ENCODE measurements around the gene CEL. TPM values are rescaled to one million over a fixed set of nuclear protein-coding genes. Genes with fewer than 3 reads are reported as not detected.
"Not testable (repeated sequence)": the region's sequence is repeated elsewhere in the genome, so short reads cannot be mapped to it uniquely, and the experiment has no call there.

Gene CEL
- total and polyA plus RNA-seq, 3 experiments from 2014 or later = 1.1 to 1.2 TPM; not detected in 1

DNA sequence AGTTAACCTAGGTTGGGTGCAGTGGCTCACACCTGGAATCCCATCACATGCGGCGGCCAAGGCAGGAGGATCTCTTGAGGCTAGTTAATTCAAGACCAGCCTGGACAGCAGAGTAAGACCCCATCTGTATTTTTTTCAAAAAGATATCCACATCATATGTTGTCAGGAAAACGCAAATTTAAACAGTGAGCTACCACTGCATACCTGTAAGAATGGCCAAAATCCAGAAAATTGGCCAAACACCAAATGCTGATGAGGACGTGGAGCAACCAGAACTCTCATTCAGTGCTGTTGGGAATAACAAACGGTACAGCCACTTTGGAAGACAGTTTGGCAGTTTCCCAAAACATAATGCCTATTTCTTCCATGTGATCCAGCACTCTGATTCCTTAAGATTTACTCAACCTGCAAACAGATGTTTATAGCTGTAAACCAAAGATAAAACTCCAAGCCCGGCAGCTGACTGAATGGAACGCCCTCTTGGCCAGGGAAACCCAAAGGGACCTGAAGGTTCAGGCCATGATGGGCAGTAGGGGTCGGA is 12.4 kb downstream of the CEL start:
- peak in 1 of 5 donors; percentile 2 for DNase-seq
- H3K27me3 Mint-ChIP-seq = no peaks in the 10 kb centered on the region
- Histone ChIP-seq H3K4me3 (ENCODE audit: low read length) (no peak overlapping the region), H3K27me3 (ENCODE audit: insufficient read depth, low read length, poor library complexity, severe bottlenecking) (no peaks in the 10 kb centered on the region), H3K36me3 (ENCODE audit: insufficient read depth, low read length) (no peaks in the 10 kb centered on the region), H3K27ac (ENCODE audit: low read depth, low read length) (no peak overlapping the region), H3K9me3 (ENCODE audit: low read length) (no peaks in the 10 kb centered on the region), H3K4me1 (ENCODE audit: insufficient read depth, low read length) (no peaks in the 10 kb centered on the region)
- CTCF ChIA-PET = interaction anchor here (2.1 kb wide), 1 partner anchor 70 kb away, joined by 7 read pairs; no protein-coding TSS in a partner anchor
- POLR2A ChIA-PET = no interaction called here
- no peaks in the 10 kb centered on the region for H3K4me1 Mint-ChIP-seq
- peaks cover 0 to 2% (median 0%) of the 10 kb centered on the region in 3 donors for H3K36me3 Mint-ChIP-seq
- no peak overlapping the region for H3K4me3 Mint-ChIP-seq
- no peaks in the 10 kb centered on the region for H3K9me3 Mint-ChIP-seq
- no peak overlapping the region for H3K27ac Mint-ChIP-seq

DNA sequence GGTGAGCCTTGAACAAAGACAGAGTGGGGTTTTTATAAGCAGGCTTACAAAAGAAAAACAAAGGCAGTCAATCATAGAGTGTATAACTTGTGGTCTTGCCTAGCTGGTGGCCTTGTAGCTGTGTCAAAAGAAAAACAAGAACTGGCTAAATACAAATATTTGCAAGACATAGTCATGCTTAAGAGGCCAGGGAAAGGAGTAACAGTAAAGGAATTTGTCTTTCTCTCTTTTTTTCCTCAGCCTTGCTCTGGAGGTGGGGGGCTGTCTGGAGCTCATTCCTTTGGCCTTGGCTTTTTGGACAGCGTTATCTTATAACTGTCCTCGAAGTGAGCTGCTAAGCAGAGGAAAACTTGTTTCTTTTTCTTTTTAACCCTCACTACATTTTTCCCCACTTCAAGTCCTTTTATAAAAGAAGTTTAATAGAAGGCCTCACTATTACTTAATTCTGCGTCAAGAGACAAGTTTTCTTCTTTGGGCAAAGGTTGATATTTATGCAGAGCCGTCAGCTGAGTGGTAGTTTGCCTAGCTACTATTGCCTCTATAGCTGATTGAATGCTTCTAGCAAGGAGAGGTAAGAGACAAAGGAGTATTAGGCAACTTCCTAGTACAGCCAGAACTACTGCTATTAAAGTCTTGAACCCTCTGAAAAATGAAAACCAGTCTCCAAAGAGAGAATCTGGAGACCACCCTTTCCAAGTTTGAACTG is 14.3 kb downstream of the CEL start:
- Mint-ChIP-seq H3K4me1 (no peaks in the 10 kb centered on the region), H3K27me3 (peaks cover 0 to 3% of the 10 kb centered on the region in 2 donors), H3K27ac (no peak overlapping the region), H3K4me3 (no peak overlapping the region), H3K9me3 (no peaks in the 10 kb centered on the region), H3K36me3 (peaks cover 0 to 2% (median 0%) of the 10 kb centered on the region in 3 donors)
- no peaks in the 10 kb centered on the region for H3K4me1 ChIP-seq (ENCODE audit: insufficient read depth, low read length)
- H3K4me3 ChIP-seq (ENCODE audit: low read length) = no peak overlapping the region
- no peaks in the 10 kb centered on the region for H3K36me3 ChIP-seq (ENCODE audit: insufficient read depth, low read length)
- DNase-seq = no peak
- ChIA-PET CTCF (interaction anchor here (0.7 to 2.1 kb wide), 3 partner anchors 16 to 71 kb away, joined by 3 to 7 read pairs (median 4); no protein-coding TSS in a partner anchor), POLR2A (no interaction called here)
- H3K27me3 ChIP-seq (ENCODE audit: insufficient read depth, low read length, poor library complexity, severe bottlenecking) = no peaks in the 10 kb centered on the region
- H3K9me3 ChIP-seq (ENCODE audit: low read length) = no peaks in the 10 kb centered on the region
- H3K27ac ChIP-seq (ENCODE audit: low read depth, low read length) = no peak overlapping the region

DNA sequence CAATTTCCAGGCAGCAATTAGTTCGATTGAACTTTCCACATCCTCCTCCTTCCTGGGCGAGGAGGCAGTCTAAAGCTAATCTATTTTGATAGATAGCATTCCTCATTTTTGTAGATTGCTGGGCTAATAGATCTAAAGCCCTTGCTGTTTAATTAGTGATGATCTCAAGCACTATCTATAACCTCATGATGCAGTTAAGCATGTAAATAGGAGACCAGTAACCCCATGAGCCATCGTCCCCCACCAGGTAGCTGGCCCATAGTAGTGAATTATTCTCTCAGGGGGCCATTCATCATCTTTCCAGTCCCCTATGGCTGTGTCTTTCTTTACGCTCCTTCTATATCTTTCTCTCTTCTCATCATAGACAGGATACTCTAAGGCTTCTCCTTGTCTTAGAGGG is 14.9 kb downstream of the CEL start:
- H3K9me3 ChIP-seq (ENCODE audit: low read length) = no peaks in the 10 kb centered on the region
- no peaks in the 10 kb centered on the region for H3K4me1 Mint-ChIP-seq
- H3K27ac Mint-ChIP-seq = peak overlapping the region in 1 of 8 donors; percentile 4
- no peaks in the 10 kb centered on the region for H3K36me3 ChIP-seq (ENCODE audit: insufficient read depth, low read length)
- DNase-seq = no peak
- no peak overlapping the region for H3K4me3 Mint-ChIP-seq
- peaks cover 0 to 1% (median 0%) of the 10 kb centered on the region in 3 donors for H3K36me3 Mint-ChIP-seq
- peaks cover 0 to 3% of the 10 kb centered on the region in 2 donors for H3K27me3 Mint-ChIP-seq
- POLR2A ChIA-PET = no interaction called here
- H3K9me3 Mint-ChIP-seq = no peaks in the 10 kb centered on the region
- no peak overlapping the region for H3K27ac ChIP-seq (ENCODE audit: low read depth, low read length)
- CTCF ChIA-PET = no interaction called here
- no peaks in the 10 kb centered on the region for H3K4me1 ChIP-seq (ENCODE audit: insufficient read depth, low read length)
- no peaks in the 10 kb centered on the region for H3K27me3 ChIP-seq (ENCODE audit: insufficient read depth, low read length, poor library complexity, severe bottlenecking)
- no peak overlapping the region for H3K4me3 ChIP-seq (ENCODE audit: low read length)

DNA sequence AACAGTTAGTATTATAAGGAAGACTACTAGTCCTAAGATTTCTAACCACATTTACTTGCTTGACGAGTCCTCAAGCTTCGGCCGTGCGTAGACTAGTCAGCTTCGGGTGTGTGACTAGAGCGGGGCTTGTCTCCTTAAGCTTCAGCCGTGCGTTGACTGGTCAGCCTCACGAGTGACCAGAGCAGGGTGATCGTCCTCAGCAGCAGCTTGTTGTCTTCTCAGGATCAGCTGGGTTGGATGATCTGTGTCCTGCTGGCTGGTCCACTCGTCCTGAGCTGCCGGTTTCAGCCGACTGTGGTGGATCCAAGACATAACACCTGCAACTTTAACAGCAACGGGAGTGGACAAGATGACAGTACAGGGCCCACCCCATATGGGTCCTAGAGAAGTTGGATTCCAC is 16.7 kb downstream of the CEL start:
- Histone ChIP-seq H3K9me3 (ENCODE audit: low read length) (no peaks in the 10 kb centered on the region), H3K27me3 (ENCODE audit: insufficient read depth, low read length, poor library complexity, severe bottlenecking) (no peaks in the 10 kb centered on the region), H3K4me1 (ENCODE audit: insufficient read depth, low read length) (no peaks in the 10 kb centered on the region), H3K36me3 (ENCODE audit: insufficient read depth, low read length) (no peaks in the 10 kb centered on the region), H3K27ac (ENCODE audit: low read depth, low read length) (no peak overlapping the region), H3K4me3 (ENCODE audit: low read length) (no peak overlapping the region)
- Mint-ChIP-seq H3K27ac (no peak overlapping the region), H3K9me3 (no peaks in the 10 kb centered on the region), H3K36me3 (no peaks in the 10 kb centered on the region), H3K27me3 (peaks cover 0 to 3% of the 10 kb centered on the region in 2 donors), H3K4me3 (no peak overlapping the region), H3K4me1 (no peaks in the 10 kb centered on the region)
- DNase-seq = no peak
- POLR2A ChIA-PET = interaction anchor here (1.0 kb wide), 1 partner anchor 66 kb away, joined by 3 read pairs; no protein-coding TSS in a partner anchor
- CTCF ChIA-PET = interaction anchor here (1.7 kb wide), 1 partner anchor 69 kb away, joined by 6 read pairs; no protein-coding TSS in a partner anchor

DNA sequence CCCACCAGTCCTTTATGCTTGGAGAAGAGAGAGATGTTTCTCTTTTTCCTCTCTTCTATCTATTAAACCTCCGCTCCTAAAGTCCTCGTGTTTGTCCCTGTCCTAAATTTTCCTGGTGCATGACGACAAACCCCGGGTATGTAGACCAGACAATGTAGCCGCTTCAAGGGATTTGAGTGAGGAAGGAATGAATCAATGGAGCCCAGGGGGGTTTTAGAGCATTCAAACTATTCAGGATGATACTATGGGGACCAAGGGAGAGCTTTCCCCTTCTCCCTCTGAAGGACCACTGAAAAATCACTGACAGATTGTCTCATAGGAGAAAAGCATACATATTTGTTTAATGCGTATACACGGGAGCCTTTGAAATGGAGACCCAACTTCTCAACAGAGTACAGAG is 18.4 kb downstream of the CEL start:
- ChIA-PET POLR2A (no interaction called here), CTCF (interaction anchor here (1.7 kb wide), 1 partner anchor 67 kb away, joined by 6 read pairs; no protein-coding TSS in a partner anchor)

DNA sequence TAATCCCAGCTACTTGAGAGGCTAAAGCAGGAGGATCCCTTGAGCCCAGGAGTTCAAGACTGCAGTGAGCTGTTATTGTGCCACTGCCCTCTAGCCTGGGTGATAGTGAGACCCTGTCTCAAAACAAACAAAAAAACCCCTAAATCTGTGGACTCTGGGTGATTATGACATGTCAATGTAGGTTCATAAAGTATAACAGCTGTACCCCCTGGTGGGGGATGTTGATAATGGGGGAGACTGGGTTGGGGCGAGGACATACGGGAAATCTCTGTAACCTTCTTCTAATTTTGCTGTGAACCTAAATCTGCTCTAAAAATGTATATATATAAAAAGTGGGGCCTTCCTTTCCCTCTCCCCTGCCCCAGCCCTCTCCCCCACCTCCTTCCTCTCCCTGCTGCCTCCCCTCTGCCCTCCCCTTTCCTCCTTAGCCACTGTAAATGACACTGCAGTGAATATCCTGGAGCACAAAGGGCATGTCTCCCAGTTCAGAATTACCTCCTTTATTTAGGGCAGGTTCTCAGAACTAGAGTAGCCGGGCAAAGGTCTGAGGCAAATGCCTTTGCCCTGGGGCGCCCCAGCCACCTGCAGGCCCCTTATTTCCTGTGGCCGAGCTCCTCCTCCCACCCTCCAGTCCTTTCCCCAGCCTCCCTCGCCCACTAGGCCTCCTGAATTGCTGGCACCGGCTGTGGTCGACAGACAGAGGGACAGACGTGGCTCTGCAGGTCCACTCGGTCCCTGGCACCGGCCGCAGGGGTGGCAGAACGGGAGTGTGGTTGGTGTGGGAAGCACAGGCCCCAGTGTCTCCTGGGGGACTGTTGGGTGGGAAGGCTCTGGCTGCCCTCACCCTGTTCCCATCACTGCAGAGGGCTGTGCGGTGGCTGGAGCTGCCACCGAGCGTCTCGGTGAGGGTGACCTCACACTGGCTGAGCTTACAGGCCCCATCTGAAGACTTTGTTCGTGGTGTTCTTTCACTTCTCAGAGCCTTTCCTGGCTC is 19.3 kb downstream of the CEL start:
- H3K27me3 ChIP-seq (ENCODE audit: insufficient read depth, low read length, poor library complexity, severe bottlenecking); H3K9me3 Mint-ChIP-seq; H3K36me3 Mint-ChIP-seq; H3K4me1 Mint-ChIP-seq; H3K4me3 ChIP-seq (ENCODE audit: low read length); H3K36me3 ChIP-seq (ENCODE audit: insufficient read depth, low read length); POLR2A ChIA-PET; DNase-seq; H3K27ac ChIP-seq (ENCODE audit: low read depth, low read length); H3K9me3 ChIP-seq (ENCODE audit: low read length); H3K4me3 Mint-ChIP-seq; H3K4me1 ChIP-seq (ENCODE audit: insufficient read depth, low read length); CTCF ChIA-PET; H3K27me3 Mint-ChIP-seq: not testable (repeated sequence)
- peak overlapping the region in 1 of 8 donors; percentile 33 for H3K27ac Mint-ChIP-seq

More for the DNA sequence above, 18.4 kb downstream of the CEL start:
- Histone ChIP-seq H3K4me1 (ENCODE audit: insufficient read depth, low read length) (no peaks in the 10 kb centered on the region), H3K36me3 (ENCODE audit: insufficient read depth, low read length) (no peaks in the 10 kb centered on the region), H3K9me3 (ENCODE audit: low read length) (no peaks in the 10 kb centered on the region), H3K27me3 (ENCODE audit: insufficient read depth, low read length, poor library complexity, severe bottlenecking) (no peaks in the 10 kb centered on the region), H3K27ac (ENCODE audit: low read depth, low read length) (no peak overlapping the region), H3K4me3 (ENCODE audit: low read length) (no peak overlapping the region)
- H3K9me3 Mint-ChIP-seq = no peaks in the 10 kb centered on the region
- no peak for DNase-seq
- H3K4me1 Mint-ChIP-seq = no peaks in the 10 kb centered on the region
- H3K4me3 Mint-ChIP-seq = no peak overlapping the region
- H3K36me3 Mint-ChIP-seq = no peaks in the 10 kb centered on the region
- peaks cover 1 to 3% of the 10 kb centered on the region in 2 donors for H3K27me3 Mint-ChIP-seq
- H3K27ac Mint-ChIP-seq = no peak overlapping the region

DNA sequence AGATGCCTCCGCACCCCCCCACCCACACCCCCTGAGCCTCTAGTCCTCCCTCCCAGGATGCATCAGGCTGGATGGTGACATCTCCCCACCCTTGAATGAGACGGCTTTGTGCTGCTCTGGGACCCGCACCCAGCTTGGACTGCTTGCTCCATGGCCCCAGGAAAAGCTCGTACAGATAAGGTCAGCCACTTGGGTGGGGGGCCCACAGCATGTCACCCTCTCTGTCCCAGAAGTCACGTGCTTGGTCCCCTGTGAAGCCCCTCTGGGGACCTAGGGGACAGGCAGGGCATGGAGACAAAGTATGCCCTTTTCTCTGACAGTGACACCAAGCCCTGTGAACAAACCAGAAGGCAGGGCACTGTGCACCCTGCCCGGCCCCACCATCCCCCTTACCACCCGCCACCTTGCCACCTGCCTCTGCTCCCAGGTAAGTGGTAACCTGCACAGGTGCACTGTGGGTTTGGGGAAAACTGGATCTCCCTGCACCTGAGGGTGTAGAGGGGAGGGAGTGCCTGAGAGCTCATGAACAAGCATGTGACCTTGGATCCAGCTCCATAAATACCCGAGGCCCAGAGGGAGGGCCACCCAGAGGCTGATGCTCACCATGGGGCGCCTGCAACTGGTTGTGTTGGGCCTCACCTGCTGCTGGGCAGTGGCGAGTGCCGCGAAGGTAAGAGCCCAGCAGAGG is 20.3 kb downstream of the CEL start:
- H3K36me3 Mint-ChIP-seq; H3K4me1 ChIP-seq (ENCODE audit: insufficient read depth, low read length); H3K4me3 ChIP-seq (ENCODE audit: low read length); H3K4me3 Mint-ChIP-seq; H3K4me1 Mint-ChIP-seq; H3K27me3 ChIP-seq (ENCODE audit: insufficient read depth, low read length, poor library complexity, severe bottlenecking); DNase-seq; CTCF ChIA-PET; H3K27ac ChIP-seq (ENCODE audit: low read depth, low read length); POLR2A ChIA-PET; H3K27ac Mint-ChIP-seq; H3K9me3 Mint-ChIP-seq; H3K27me3 Mint-ChIP-seq; H3K9me3 ChIP-seq (ENCODE audit: low read length); H3K36me3 ChIP-seq (ENCODE audit: insufficient read depth, low read length): not testable (repeated sequence)
